Esophagus (tissue), 2 donors: ENCODE measurements around the gene NLRX1. TPM values are rescaled to one million over a fixed set of nuclear protein-coding genes. Genes with fewer than 3 reads are reported as not detected.
"Not testable (repeated sequence)": the region's sequence is repeated elsewhere in the genome, so short reads cannot be mapped to it uniquely, and the experiment has no call there.

Experiments used
- H3K27ac ChIP-seq, 2 donors: one replicate each; pipeline ENCODE4 v1.5.1; 2013; ENCODE audit warnings: low read depth in 2 of 2, mild to moderate bottlenecking in 2 of 2, inconsistent platforms in 1 of 2, low read length in 1 of 2, moderate library complexity in 1 of 2
- H3K27me3 ChIP-seq, 2 donors: one replicate each; pipeline ENCODE4 v1.6.1; 2013; ENCODE audit warnings: low read length in 2 of 2, control low read depth in 1 of 2, mild to moderate bottlenecking in 1 of 2; ENCODE audit not compliant: insufficient read depth in 2 of 2, control insufficient read depth in 1 of 2
- H3K36me3 ChIP-seq, 2 donors: one replicate each; pipeline ENCODE4 v1.6.1; 2013; ENCODE audit warnings: low read length in 1 of 2; ENCODE audit not compliant: control insufficient read depth in 2 of 2, insufficient read depth in 2 of 2
- H3K4me1 ChIP-seq, 2 donors: one replicate each; pipeline ENCODE4 v1.6.1; 2013; ENCODE audit warnings: low read length in 1 of 2; ENCODE audit not compliant: control insufficient read depth in 2 of 2, insufficient read depth in 2 of 2
- H3K4me3 ChIP-seq, 2 donors: one replicate each; pipeline ENCODE4 v1.5.1; 2013; ENCODE audit warnings: low read length in 2 of 2, mild to moderate bottlenecking in 2 of 2, low read depth in 1 of 2, moderate library complexity in 1 of 2
- H3K9me3 ChIP-seq, 2 donors: one replicate each; pipeline ENCODE4 v1.6.1; 2013; ENCODE audit warnings: mild to moderate bottlenecking in 2 of 2, low read depth in 1 of 2, low read length in 1 of 2, moderate library complexity in 1 of 2; ENCODE audit not compliant: control insufficient read depth in 2 of 2, insufficient read depth in 1 of 2
- WGBS, 2 donors: extraction: QIAGEN DNeasy Blood & Tissue Kit; methylation state at CpG; one replicate each; pipeline ENCODE4 v1.1.7; 2013; 5-methylcytosine and 5-hydroxymethylcytosine counted together
- polyA plus RNA-seq, 2 donors: library from polyadenylated mRNA; stranded (reverse); fragments of 200-250 nt; gene quantifications; one replicate each; pipeline ENCODE4 v1.2.3, GENCODE V29; 2013
- donor health status: healthy with polysubstance abuse.
- donor health status: Bipolar disorder and iron deficiency.

The NLRX1 gene
- polyA plus RNA-seq, 2 donors: 24.9 to 38.8 TPM

- Histone ChIP-seq H3K4me1 (no peaks in the 10 kb centered on the region), H3K36me3 (no peaks in the 10 kb centered on the region), H3K27me3 (no peaks in the 10 kb centered on the region), H3K9me3 (no peaks in the 10 kb centered on the region), H3K4me3 (no peak overlapping the region), H3K27ac (no peak overlapping the region)
- 78 to 81% methylated on average over 9 of the region's 9 CpGs for WGBS, 2 donors
Observed at GRCh38 chr11:119190531-119190930, 22.0 kb downstream of the NLRX1 start.

- WGBS, 2 donors: 81 to 87% methylated on average over 14 of the region's 14 CpGs
- not testable (repeated sequence) for H3K9me3 ChIP-seq, H3K4me3 ChIP-seq, H3K4me1 ChIP-seq, H3K36me3 ChIP-seq, H3K27me3 ChIP-seq, H3K27ac ChIP-seq
Observed at GRCh38 chr11:119191265-119191664, 22.7 kb downstream of the NLRX1 start.

GRCh38 chr11:119192111-119192510 lies 23.6 kb downstream of the NLRX1 start:
- Histone ChIP-seq H3K4me3 (no peak overlapping the region), H3K4me1 (no peaks in the 10 kb centered on the region), H3K9me3 (no peaks in the 10 kb centered on the region), H3K27me3 (no peaks in the 10 kb centered on the region), H3K36me3 (no peaks in the 10 kb centered on the region), H3K27ac (no peak overlapping the region)
- 94 to 95% methylated on average over 3 of the region's 3 CpGs for WGBS, 2 donors

GRCh38 chr11:119193001-119193400 lies 24.5 kb downstream of the NLRX1 start:
- H3K9me3 ChIP-seq: no peaks in the 10 kb centered on the region
- WGBS, 2 donors: 89 to 91% methylated on average over 5 of the region's 5 CpGs

GRCh38 chr11:119193626-119194025 lies 25.1 kb downstream of the NLRX1 start:
- H3K9me3 ChIP-seq: no peaks in the 10 kb centered on the region
- H3K4me1 ChIP-seq: no peaks in the 10 kb centered on the region
- no peak overlapping the region for H3K4me3 ChIP-seq
- H3K27ac ChIP-seq: no peak overlapping the region
- H3K27me3 ChIP-seq: no peaks in the 10 kb centered on the region
- H3K36me3 ChIP-seq: no peaks in the 10 kb centered on the region
- 88 to 92% methylated on average over 10 of the region's 10 CpGs for WGBS, 2 donors

More at GRCh38 chr11:119193001-119193400, 24.5 kb downstream of the NLRX1 start:
- no peak overlapping the region for H3K4me3 ChIP-seq
- H3K36me3 ChIP-seq: no peaks in the 10 kb centered on the region
- no peaks in the 10 kb centered on the region for H3K27me3 ChIP-seq
- H3K27ac ChIP-seq: no peak overlapping the region
- no peaks in the 10 kb centered on the region for H3K4me1 ChIP-seq

- no peaks in the 10 kb centered on the region for H3K27me3 ChIP-seq
- H3K36me3 ChIP-seq: no peaks in the 10 kb centered on the region
- no peaks in the 10 kb centered on the region for H3K4me1 ChIP-seq
- no peak overlapping the region for H3K27ac ChIP-seq
- no peaks in the 10 kb centered on the region for H3K9me3 ChIP-seq
- WGBS, 2 donors: 66 to 70% methylated on average over 7 of the region's 7 CpGs
- no peak overlapping the region for H3K4me3 ChIP-seq
Observed at GRCh38 chr11:119194811-119195440, 26.4 kb downstream of the NLRX1 start.

GRCh38 chr11:119195680-119196079 lies 27.2 kb downstream of the NLRX1 start:
- 25 to 37% methylated on average over 6 of the region's 6 CpGs for WGBS, 2 donors
- no peak overlapping the region for H3K4me3 ChIP-seq

GRCh38 chr11:119196833-119197483 lies 28.4 kb downstream of the NLRX1 start:
- WGBS, 2 donors: 36 to 40% methylated on average over 5 of the region's 5 CpGs
- no peak overlapping the region for H3K27ac ChIP-seq

More at GRCh38 chr11:119195680-119196079, 27.2 kb downstream of the NLRX1 start:
- no peak overlapping the region for H3K27ac ChIP-seq
- H3K36me3 ChIP-seq: no peaks in the 10 kb centered on the region
- no peaks in the 10 kb centered on the region for H3K4me1 ChIP-seq
- no peaks in the 10 kb centered on the region for H3K27me3 ChIP-seq
- H3K9me3 ChIP-seq: no peaks in the 10 kb centered on the region

GRCh38 chr11:119198925-119199324 lies 30.4 kb downstream of the NLRX1 start:
- no peak overlapping the region for H3K4me3 ChIP-seq
- H3K27me3 ChIP-seq: no peaks in the 10 kb centered on the region
- H3K36me3 ChIP-seq: no peaks in the 10 kb centered on the region
- H3K9me3 ChIP-seq: no peaks in the 10 kb centered on the region
- no peaks in the 10 kb centered on the region for H3K4me1 ChIP-seq
- 86 to 88% methylated on average over 6 of the region's 6 CpGs for WGBS, 2 donors
- no peak overlapping the region for H3K27ac ChIP-seq

More at GRCh38 chr11:119196833-119197483, 28.4 kb downstream of the NLRX1 start:
- H3K36me3 ChIP-seq: no peaks in the 10 kb centered on the region
- no peaks in the 10 kb centered on the region for H3K9me3 ChIP-seq
- H3K4me3 ChIP-seq: no peak overlapping the region
- H3K27me3 ChIP-seq: no peaks in the 10 kb centered on the region
- H3K4me1 ChIP-seq: no peaks in the 10 kb centered on the region

GRCh38 chr11:119201236-119201635 lies 32.7 kb downstream of the NLRX1 start:
- H3K9me3 ChIP-seq, H3K27ac ChIP-seq, H3K4me3 ChIP-seq, H3K27me3 ChIP-seq, H3K4me1 ChIP-seq, H3K36me3 ChIP-seq: not testable (repeated sequence)
- WGBS, 2 donors: 82 to 91% methylated on average over 5 of the region's 5 CpGs
